ENCODE measurements around the gene ICAM1. TPM values are rescaled to one million over a fixed set of nuclear protein-coding genes. Genes with fewer than 3 reads are reported as not detected.

ICAM1 gene
- total RNA-seq, 1 experiment from 2014 or later, result 147 TPM

- intact Hi-C loops (cut with micrococcal nuclease; ENCODE audit: unreplicated experiment), result no loop called here
- CTCF ChIA-PET, result no interaction called here
- Mint-ChIP-seq H3K36me3 (ENCODE audit: insufficient read depth, unreplicated experiment) (peaks cover 29% of the 10 kb centered on the region), H3K27ac (ENCODE audit: unreplicated experiment) (no peak overlapping the region), H3K4me3 (ENCODE audit: low read depth, unreplicated experiment) (no peak overlapping the region), H3K9me3 (ENCODE audit: low read depth, unreplicated experiment) (no peaks in the 10 kb centered on the region), H3K27me3 (ENCODE audit: unreplicated experiment) (no peaks in the 10 kb centered on the region), H3K4me1 (ENCODE audit: low read depth, unreplicated experiment) (no peaks in the 10 kb centered on the region)
- no peak for TF ChIP-seq CTCF (IDR thresholded peaks at IDR 0.05; ENCODE audit: unreplicated experiment)
- DNase-seq, result no peak
- BruUV-seq (replicated peaks), result no TSS peak
Observed at GRCh38 chr19:10327793-10328192, 56.9 kb downstream of the ICAM1 start.

GRCh38 chr19:10328558-10329429 lies 57.9 kb downstream of the ICAM1 start:
- H3K36me3 Mint-ChIP-seq (ENCODE audit: insufficient read depth, unreplicated experiment), result peaks cover 39% of the 10 kb centered on the region
- no peaks in the 10 kb centered on the region for H3K27me3 Mint-ChIP-seq (ENCODE audit: unreplicated experiment)
- CTCF ChIA-PET, result no interaction called here
- H3K9me3 Mint-ChIP-seq (ENCODE audit: low read depth, unreplicated experiment), result no peaks in the 10 kb centered on the region
- no peak for TF ChIP-seq CTCF (IDR thresholded peaks at IDR 0.05; ENCODE audit: unreplicated experiment)
- DNase-seq, result no peak
- no peak overlapping the region for H3K4me3 Mint-ChIP-seq (ENCODE audit: low read depth, unreplicated experiment)
- intact Hi-C loops (cut with micrococcal nuclease; ENCODE audit: unreplicated experiment), result no loop called here
- H3K27ac Mint-ChIP-seq (ENCODE audit: unreplicated experiment), result no peak overlapping the region
- H3K4me1 Mint-ChIP-seq (ENCODE audit: low read depth, unreplicated experiment), result no peaks in the 10 kb centered on the region
- no TSS peak for BruUV-seq (replicated peaks)

- no TSS peak for BruUV-seq (replicated peaks)
- CTCF ChIA-PET, result interaction anchor here (0.7 kb wide), 1 partner anchor 13 kb away, joined by 3 read pairs; no protein-coding TSS in a partner anchor
- no peaks in the 10 kb centered on the region for H3K4me1 Mint-ChIP-seq (ENCODE audit: low read depth, unreplicated experiment)
- no peak overlapping the region for H3K27ac Mint-ChIP-seq (ENCODE audit: unreplicated experiment)
- intact Hi-C loops (cut with micrococcal nuclease; ENCODE audit: unreplicated experiment), result no loop called here
- no peaks in the 10 kb centered on the region for H3K27me3 Mint-ChIP-seq (ENCODE audit: unreplicated experiment)
- no peak for TF ChIP-seq CTCF (IDR thresholded peaks at IDR 0.05; ENCODE audit: unreplicated experiment)
- DNase-seq, result no peak
- no peaks in the 10 kb centered on the region for H3K9me3 Mint-ChIP-seq (ENCODE audit: low read depth, unreplicated experiment)
- H3K4me3 Mint-ChIP-seq (ENCODE audit: low read depth, unreplicated experiment), result no peak overlapping the region
- peaks cover 39% of the 10 kb centered on the region for H3K36me3 Mint-ChIP-seq (ENCODE audit: insufficient read depth, unreplicated experiment)
Observed at GRCh38 chr19:10329555-10329954, 58.6 kb downstream of the ICAM1 start.

- H3K36me3 Mint-ChIP-seq (ENCODE audit: insufficient read depth, unreplicated experiment), result peaks cover 44% of the 10 kb centered on the region
- no peak for DNase-seq
- H3K4me1 Mint-ChIP-seq (ENCODE audit: low read depth, unreplicated experiment), result no peaks in the 10 kb centered on the region
- BruUV-seq (replicated peaks), result TSS peak; percentile 45
- intact Hi-C loops (cut with micrococcal nuclease; ENCODE audit: unreplicated experiment), result no loop called here
- no peaks in the 10 kb centered on the region for H3K9me3 Mint-ChIP-seq (ENCODE audit: low read depth, unreplicated experiment)
- CTCF ChIA-PET, result interaction anchor here (0.6 kb wide), 1 partner anchor 11 kb away, joined by 3 read pairs; no protein-coding TSS in a partner anchor
- no peaks in the 10 kb centered on the region for H3K27me3 Mint-ChIP-seq (ENCODE audit: unreplicated experiment)
- TF ChIP-seq CTCF (IDR thresholded peaks at IDR 0.05; ENCODE audit: unreplicated experiment), result no peak
- H3K4me3 Mint-ChIP-seq (ENCODE audit: low read depth, unreplicated experiment), result peak overlapping the region; percentile 89
- H3K27ac Mint-ChIP-seq (ENCODE audit: unreplicated experiment), result peak overlapping the region; percentile 66
Observed at GRCh38 chr19:10332158-10332964, 61.4 kb downstream of the ICAM1 start.
